ENCODE data around the gene PROSER3. TPM values are rescaled to one million over a fixed set of nuclear protein-coding genes. Genes with fewer than 3 reads are reported as not detected.
"Not testable (repeated sequence)": the region's sequence is repeated elsewhere in the genome, so short reads cannot be mapped to it uniquely, and the experiment has no call there.

Gene PROSER3
- total RNA-seq, 4 donors from 2014 or later = 10.1 to 17.1 (median 13.4) TPM

DNA sequence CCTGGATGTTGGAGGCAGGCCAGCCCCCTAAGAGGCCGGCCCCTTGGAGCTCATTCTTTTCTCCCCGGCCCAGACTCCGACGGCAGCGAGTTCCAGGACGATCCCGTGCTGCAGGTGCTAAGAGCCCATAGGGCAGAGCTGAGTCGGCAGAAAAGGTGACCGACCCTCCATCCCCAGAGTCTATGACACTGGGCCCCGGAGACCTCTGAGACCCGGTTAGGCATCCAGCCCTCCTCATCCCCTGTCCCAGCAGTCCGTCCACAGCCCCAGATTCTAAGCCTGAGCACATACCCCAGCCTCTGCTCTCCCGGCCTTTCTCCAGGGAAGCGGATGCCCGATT lies 10.1 kb downstream of the PROSER3 start:
- Histone ChIP-seq H3K9me3 (no peaks in the 10 kb centered on the region), H3K27ac (peak overlapping the region in 1 of 4 donors; percentile 7), H3K36me3 (peaks cover 0 to 46% of the 10 kb centered on the region in 2 donors), H3K27me3 (no peaks in the 10 kb centered on the region), H3K4me3 (no peak overlapping the region), H3K4me1 (peaks cover 0 to 9% (median 0%) of the 10 kb centered on the region in 3 donors)
- no peak for TF ChIP-seq POLR2A (IDR thresholded peaks at IDR 0.05)
- no peak for TF ChIP-seq EP300 (IDR thresholded peaks at IDR 0.05)
- TF ChIP-seq, protein P1, sequence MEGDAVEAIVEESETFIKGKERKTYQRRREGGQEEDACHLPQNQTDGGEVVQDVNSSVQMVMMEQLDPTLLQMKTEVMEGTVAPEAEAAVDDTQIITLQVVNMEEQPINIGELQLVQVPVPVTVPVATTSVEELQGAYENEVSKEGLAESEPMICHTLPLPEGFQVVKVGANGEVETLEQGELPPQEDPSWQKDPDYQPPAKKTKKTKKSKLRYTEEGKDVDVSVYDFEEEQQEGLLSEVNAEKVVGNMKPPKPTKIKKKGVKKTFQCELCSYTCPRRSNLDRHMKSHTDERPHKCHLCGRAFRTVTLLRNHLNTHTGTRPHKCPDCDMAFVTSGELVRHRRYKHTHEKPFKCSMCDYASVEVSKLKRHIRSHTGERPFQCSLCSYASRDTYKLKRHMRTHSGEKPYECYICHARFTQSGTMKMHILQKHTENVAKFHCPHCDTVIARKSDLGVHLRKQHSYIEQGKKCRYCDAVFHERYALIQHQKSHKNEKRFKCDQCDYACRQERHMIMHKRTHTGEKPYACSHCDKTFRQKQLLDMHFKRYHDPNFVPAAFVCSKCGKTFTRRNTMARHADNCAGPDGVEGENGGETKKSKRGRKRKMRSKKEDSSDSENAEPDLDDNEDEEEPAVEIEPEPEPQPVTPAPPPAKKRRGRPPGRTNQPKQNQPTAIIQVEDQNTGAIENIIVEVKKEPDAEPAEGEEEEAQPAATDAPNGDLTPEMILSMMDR (IDR thresholded peaks at IDR 0.05) = no peak
- no peak for TF ChIP-seq POLR2AphosphoS5 (IDR thresholded peaks at IDR 0.05)
- WGBS, 2 donors (ENCODE audit: low coverage in 1 of 2) = 48 to 68% methylated on average over 4 to 5 of the region's 15 CpGs
- no peak for ATAC-seq

DNA sequence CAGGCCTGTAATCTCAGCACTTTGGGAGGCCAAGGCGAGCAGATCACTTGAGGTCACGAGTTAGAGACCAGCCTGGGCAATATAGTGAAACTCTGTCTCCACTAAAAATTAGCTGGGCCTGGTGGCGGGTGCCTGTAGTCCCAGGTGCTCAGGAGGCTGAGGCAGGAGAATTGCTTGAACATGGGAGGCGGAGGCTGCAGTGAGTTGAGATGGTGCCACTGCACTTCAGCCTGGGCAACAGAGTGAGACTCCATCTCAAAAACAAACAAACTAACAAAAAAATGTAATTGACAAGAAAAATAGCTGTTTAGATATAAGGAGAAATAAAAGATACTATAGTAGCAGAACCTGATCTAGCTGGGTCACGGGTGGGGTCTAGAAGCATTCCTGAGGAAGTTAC lies 14.4 kb downstream of the PROSER3 start:
- Histone ChIP-seq H3K4me1 (peaks cover 0 to 30% (median 5%) of the 10 kb centered on the region in 3 donors), H3K36me3 (peaks cover 0 to 13% of the 10 kb centered on the region in 2 donors)
- 82 to 92% methylated on average over 4 to 5 of the region's 5 CpGs for WGBS, 2 donors (ENCODE audit: low coverage in 1 of 2)
- not testable (repeated sequence) for H3K4me3 ChIP-seq, H3K9me3 ChIP-seq, H3K27me3 ChIP-seq, ATAC-seq, H3K27ac ChIP-seq

DNA sequence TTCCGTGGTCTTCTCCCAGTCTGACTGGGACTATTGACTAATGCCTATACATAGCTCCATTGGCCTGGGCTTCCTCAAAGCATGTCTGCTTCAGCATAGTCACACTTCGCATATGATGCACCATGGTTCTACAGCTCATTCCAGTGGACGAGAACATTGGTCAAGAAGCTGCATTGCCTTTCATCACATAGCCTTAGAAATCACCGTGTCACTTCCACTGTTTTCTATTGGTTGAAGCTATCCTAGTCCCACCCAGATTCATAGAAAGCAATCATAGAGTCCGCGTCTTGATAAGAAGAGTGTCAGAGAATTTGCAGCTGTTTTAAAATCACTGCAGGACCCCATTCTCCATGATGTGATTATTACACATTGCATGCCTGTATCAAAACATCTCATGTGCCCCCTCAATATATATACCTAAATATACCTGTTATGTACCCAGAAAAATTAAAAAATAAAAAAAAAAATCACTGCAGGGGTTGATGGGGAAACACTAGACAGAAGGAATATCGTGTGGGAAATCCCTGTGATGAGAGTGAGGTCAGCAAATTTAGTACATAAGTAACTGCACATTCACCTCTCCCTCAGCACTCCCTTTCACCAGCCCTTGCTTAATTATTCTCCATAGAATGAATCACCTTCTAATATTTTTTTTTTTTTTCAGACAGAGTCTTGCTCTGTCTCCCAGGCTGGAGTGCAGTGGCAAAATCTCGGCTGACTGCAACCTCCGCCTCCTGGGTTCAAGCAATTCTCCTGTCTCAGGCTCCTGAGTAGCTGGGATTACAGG lies 15.2 kb downstream of the PROSER3 start:
- H3K4me1 ChIP-seq = peaks cover 0 to 23% (median 5%) of the 10 kb centered on the region in 3 donors
- no peaks in the 10 kb centered on the region for H3K27me3 ChIP-seq
- H3K27ac ChIP-seq = no peak overlapping the region
- no peaks in the 10 kb centered on the region for H3K9me3 ChIP-seq
- 39 to 50% methylated on average over 7 to 8 of the region's 9 CpGs for WGBS, 2 donors (ENCODE audit: low coverage in 1 of 2)
- H3K4me3 ChIP-seq = no peak overlapping the region
- TF ChIP-seq POLR2AphosphoS5 (IDR thresholded peaks at IDR 0.05) (no peak), EP300 (IDR thresholded peaks at IDR 0.05) (no peak), POLR2A (IDR thresholded peaks at IDR 0.05) (no peak)
- TF ChIP-seq, protein P1 (IDR thresholded peaks at IDR 0.05) = no peak
- H3K36me3 ChIP-seq = peaks cover 0 to 17% of the 10 kb centered on the region in 2 donors
- ATAC-seq = no peak

DNA sequence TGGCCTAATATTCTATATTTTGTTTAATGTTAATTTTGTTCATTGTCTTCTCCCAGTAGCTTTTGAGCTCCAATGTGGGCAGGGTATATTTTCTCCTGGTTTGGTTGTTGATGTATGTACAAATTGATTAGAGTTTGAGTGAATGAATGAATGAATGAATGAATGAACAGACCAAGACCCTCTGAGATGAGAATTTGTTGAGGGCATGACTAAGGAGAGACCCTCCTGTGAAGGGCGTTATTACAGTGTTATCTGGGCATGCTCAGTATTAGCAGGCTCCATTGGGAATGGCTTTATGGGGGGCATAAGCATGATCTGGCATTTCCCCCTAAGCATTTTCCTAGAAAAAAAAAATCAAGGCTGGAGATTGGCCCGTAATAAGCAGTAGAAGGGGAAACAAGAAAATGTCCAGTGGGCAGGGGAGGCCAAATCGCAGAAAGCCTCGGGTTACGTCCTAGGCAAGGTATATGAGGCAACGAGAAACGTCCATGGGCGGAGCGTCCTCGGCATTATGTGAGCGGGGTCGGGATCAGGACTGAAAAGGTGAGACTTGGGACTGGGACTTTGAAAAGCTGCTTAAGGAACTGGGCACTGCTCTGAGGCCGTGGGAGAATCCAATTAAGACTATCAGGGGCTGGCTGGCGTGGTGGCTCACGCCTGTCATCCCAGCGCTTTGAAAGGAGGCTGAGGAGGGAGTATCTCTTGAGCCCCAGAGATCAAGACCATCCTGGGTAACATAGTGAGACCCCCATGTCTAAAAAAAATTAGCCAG lies 16.5 kb downstream of the PROSER3 start:
- Histone ChIP-seq H3K27ac (no peak overlapping the region), H3K36me3 (peaks cover 0 to 19% of the 10 kb centered on the region in 2 donors), H3K4me3 (peak overlapping the region; percentile 54 to 94), H3K27me3 (no peaks in the 10 kb centered on the region), H3K9me3 (no peaks in the 10 kb centered on the region), H3K4me1 (peaks cover 0 to 21% (median 5%) of the 10 kb centered on the region in 3 donors)
- no peak for ATAC-seq
- WGBS, 2 donors (ENCODE audit: low coverage in 1 of 2) = 40 to 44% methylated on average over 10 to 14 of the region's 16 CpGs
- no peak for TF ChIP-seq POLR2A (IDR thresholded peaks at IDR 0.05)
- TF ChIP-seq EP300 (IDR thresholded peaks at IDR 0.05) = no peak
- TF ChIP-seq POLR2AphosphoS5 (IDR thresholded peaks at IDR 0.05) = no peak
- TF ChIP-seq, protein P1 (IDR thresholded peaks at IDR 0.05) = no peak

DNA sequence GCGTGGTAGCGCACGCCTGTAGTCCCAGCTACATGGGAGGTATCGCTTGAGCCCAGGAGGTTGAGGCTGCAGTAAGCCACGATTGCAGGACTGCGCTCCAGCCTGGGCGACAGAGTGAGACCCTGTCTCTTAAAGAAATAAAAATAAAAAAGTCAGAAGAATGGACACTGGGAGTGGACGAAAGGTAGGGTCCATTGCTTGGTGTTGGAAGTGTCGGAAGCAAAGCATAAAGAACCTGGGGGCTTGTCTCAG lies 17.0 kb downstream of the PROSER3 start:
- H3K27ac ChIP-seq = no peak overlapping the region
- H3K36me3 ChIP-seq = peaks cover 0 to 24% of the 10 kb centered on the region in 2 donors
- peaks cover 0 to 21% (median 5%) of the 10 kb centered on the region in 3 donors for H3K4me1 ChIP-seq
- TF ChIP-seq, protein P1 (IDR thresholded peaks at IDR 0.05) = no peak
- TF ChIP-seq POLR2A (IDR thresholded peaks at IDR 0.05) = no peak
- TF ChIP-seq EP300 (IDR thresholded peaks at IDR 0.05) = no peak
- no peak for TF ChIP-seq POLR2AphosphoS5 (IDR thresholded peaks at IDR 0.05)
- no peaks in the 10 kb centered on the region for H3K9me3 ChIP-seq
- H3K27me3 ChIP-seq = no peaks in the 10 kb centered on the region
- H3K4me3 ChIP-seq = peak overlapping the region; percentile 54 to 94
- ATAC-seq = no peak
- WGBS, 2 donors (ENCODE audit: low coverage in 1 of 2) = 10 to 18% methylated on average over 7 to 9 of the region's 9 CpGs

Data from gastroesophageal sphincter (tissue), 4 donors.